SK-N-SH (cell line): ENCODE results near the gene IDI2. TPM values are rescaled to one million over a fixed set of nuclear protein-coding genes. Genes with fewer than 3 reads are reported as not detected.

Experiments
- CTCF ChIA-PET: fragments of 300-600, 350-600 bp; formaldehyde crosslinking; extraction: SDS; loops from one replicate; lab custom pipeline; 2021; lab: Yijun Ruan, JAX
- POLR2A ChIA-PET: fragments of 350-600 bp; sonication (Branson Sonifier 250); formaldehyde crosslinking; extraction: SDS; loops from one replicate; lab custom pipeline; 2020; ENCODE audit warnings: antibody characterized with exemption, inconsistent platforms; lab: Yijun Ruan, JAX
- DNase-seq: peaks from one replicate; pipeline ENCODE4 v3.0.0; 2012
- H2AFZ ChIP-seq: fragments of 200-600 bp; sonication (generic); 2 replicates; pipeline ENCODE4 v1.8.1; 2016; ENCODE audit warnings: antibody characterized with exemption, mild to moderate bottlenecking, low read depth
- H3F3A ChIP-seq: fragments of 200-600 bp; sonication (generic); replicated peaks from 2 replicates; pipeline ENCODE3; 2016; ENCODE audit warnings: antibody characterized with exemption, mild to moderate bottlenecking; ENCODE audit not compliant: insufficient read depth
- H3K27ac ChIP-seq, 2 experiments: fragments of 200-500 bp in 1 of 2; fragments of 200-600 bp in 1 of 2; sonication (Bioruptor generic) in 1 of 2; sonication (generic), shearing (Covaris generic) in 1 of 2; 2 replicates each; pipeline versions ENCODE4 v1.5.1 to v1.6.1; 2014 to 2016; ENCODE audit warnings: low read depth in 2 of 2, inconsistent platforms in 1 of 2, low read length in 1 of 2, mild to moderate bottlenecking in 1 of 2, mixed read lengths in 1 of 2
- H3K27me3 ChIP-seq: fragments of 200-600 bp; sonication (generic), shearing (Covaris generic); 2 replicates; pipeline ENCODE4 v1.6.1; 2016; ENCODE audit warnings: mixed run types; ENCODE audit not compliant: insufficient read depth
- H3K36me3 ChIP-seq, 2 experiments: fragments of 200-500 bp in 1 of 2; fragments of 200-600 bp in 1 of 2; sonication (Bioruptor generic) in 1 of 2; sonication (generic) in 1 of 2; replicated peaks in 1 of 2; 2 replicates each; pipeline versions ENCODE3 to v1.5.1; 2014 to 2016; ENCODE audit warnings: low read length in 1 of 2, mild to moderate bottlenecking in 1 of 2; ENCODE audit not compliant: insufficient read depth in 2 of 2, control insufficient read depth in 1 of 2
- H3K4me1 ChIP-seq, 2 experiments: fragments of 200-500 bp in 1 of 2; fragments of 200-600 bp in 1 of 2; sonication (Bioruptor generic) in 1 of 2; sonication (generic), shearing (Covaris generic) in 1 of 2; 2 replicates each; pipeline versions ENCODE4 v1.5.1 to v1.6.1; 2014 to 2016; ENCODE audit warnings: low read depth in 1 of 2, low read length in 1 of 2, mixed run types in 1 of 2; ENCODE audit not compliant: insufficient read depth in 2 of 2, control insufficient read depth in 1 of 2
- H3K4me2 ChIP-seq: fragments of 200-600 bp; sonication (generic), shearing (Covaris generic); 2 replicates; pipeline ENCODE4 v1.6.1; 2017; ENCODE audit warnings: mixed run types
- H3K4me3 ChIP-seq, 2 experiments: fragments of 200-500 bp in 1 of 2; fragments of 200-600 bp in 1 of 2; sonication (Bioruptor generic) in 1 of 2; sonication (generic), shearing (Covaris generic) in 1 of 2; 2 replicates each; pipeline versions ENCODE4 v1.5.1 to v1.8.1; 2014 to 2016; ENCODE audit warnings: low read depth in 2 of 2, inconsistent platforms in 1 of 2, low read length in 1 of 2, mild to moderate bottlenecking in 1 of 2, mixed read lengths in 1 of 2, moderate library complexity in 1 of 2
- H3K79me2 ChIP-seq: fragments of 200-600 bp; sonication (generic); 2 replicates; pipeline ENCODE4 v1.8.1; 2017; ENCODE audit warnings: mild to moderate bottlenecking; ENCODE audit not compliant: insufficient read depth
- H3K9ac ChIP-seq: fragments of 200-600 bp; sonication (generic); 2 replicates; pipeline ENCODE4 v1.6.1; 2017; ENCODE audit warnings: mixed run types
- H3K9me2 ChIP-seq: fragments of 200-600 bp; sonication (generic); 2 replicates; pipeline ENCODE4 v1.6.1; 2017; ENCODE audit warnings: mixed run types
- H3K9me3 ChIP-seq: fragments of 200-600 bp; sonication (generic); 2 replicates; pipeline ENCODE4 v1.6.1; 2017; ENCODE audit warnings: mixed run types, mild to moderate bottlenecking, moderate library complexity
- H4K20me1 ChIP-seq: fragments of 200-600 bp; sonication (generic); 2 replicates; pipeline ENCODE4 v1.6.1; 2017; ENCODE audit warnings: mild to moderate bottlenecking, mixed run types; ENCODE audit not compliant: insufficient read depth
- CTCF ChIP-seq: fragments of 200-600 bp; sonication (generic); IDR thresholded peaks from 2 replicates; pipeline ENCODE4 v1.6.1; 2017; ENCODE audit warnings: antibody characterized with exemption, mild to moderate bottlenecking, moderate library complexity
- EP300 ChIP-seq, 2 experiments: IDR thresholded peaks; 2 replicates each; pipeline versions ENCODE4 v1.4.0 to v1.6.1; 2012; ENCODE audit warnings: borderline replicate concordance in 1 of 2, low read depth in 1 of 2, low read length in 1 of 2
- FOSL2 ChIP-seq: IDR thresholded peaks from 2 replicates; pipeline ENCODE4 v1.4.0; 2012; ENCODE audit warnings: low read depth, mild to moderate bottlenecking, moderate library complexity, borderline replicate concordance
- FOXJ3 ChIP-seq: sonication (generic); formaldehyde crosslinking; IDR thresholded peaks from 2 replicates; pipeline ENCODE4 v1.5.1; 2020; ENCODE audit warnings: mild to moderate bottlenecking, missing genetic modification reagents
- GATA2 ChIP-seq: sonication (generic); formaldehyde crosslinking; IDR thresholded peaks from 2 replicates; pipeline ENCODE4 v1.5.0; 2020; ENCODE audit warnings: mild to moderate bottlenecking, missing genetic modification reagents
- MEF2A ChIP-seq: IDR thresholded peaks from 2 replicates; pipeline ENCODE4 v1.4.0; 2012; ENCODE audit warnings: low read depth, borderline replicate concordance
- NFIC ChIP-seq: IDR thresholded peaks from 2 replicates; pipeline ENCODE4 v1.4.0; 2012; ENCODE audit warnings: borderline replicate concordance
- NRF1 ChIP-seq: IDR thresholded peaks from 2 replicates; pipeline ENCODE4 v1.6.1; 2012; ENCODE audit warnings: low read depth, mild to moderate bottlenecking, low read length
- POLR2AphosphoS5 ChIP-seq: IDR thresholded peaks from 2 replicates; pipeline ENCODE4 v1.6.1; 2012; ENCODE audit warnings: low read depth, low read length
- RCOR1 ChIP-seq: fragments of 150-350 bp; IDR thresholded peaks from 2 replicates; pipeline ENCODE4 v1.6.1; 2017; ENCODE audit warnings: antibody characterized with exemption, low read length
- RFX5 ChIP-seq: IDR thresholded peaks from 2 replicates; pipeline ENCODE4 v1.6.1; 2012; ENCODE audit warnings: mild to moderate bottlenecking, improper control_type of control experiment, low read length
- RXRA ChIP-seq: IDR thresholded peaks from 2 replicates; pipeline ENCODE4 v1.4.0; 2012; ENCODE audit warnings: low read depth, mild to moderate bottlenecking, borderline replicate concordance
- SIN3A ChIP-seq: IDR thresholded peaks from 2 replicates; pipeline ENCODE4 v1.6.1; 2012; ENCODE audit warnings: low read depth, mild to moderate bottlenecking, low read length, moderate library complexity, borderline replicate concordance
- SMC3 ChIP-seq: IDR thresholded peaks from 2 replicates; pipeline ENCODE4 v1.6.1; 2012; ENCODE audit warnings: low read depth, low read length, improper control_type of control experiment
- TAF1 ChIP-seq: IDR thresholded peaks from 2 replicates; pipeline ENCODE4 v1.6.1; 2012; ENCODE audit warnings: low read depth, mild to moderate bottlenecking, low read length, moderate library complexity, borderline replicate concordance
- TEAD4 ChIP-seq: IDR thresholded peaks from 2 replicates; pipeline ENCODE4 v1.4.0; 2012; ENCODE audit warnings: mild to moderate bottlenecking, borderline replicate concordance; ENCODE audit not compliant: insufficient read depth
- USF1 ChIP-seq: IDR thresholded peaks from 2 replicates; pipeline ENCODE4 v1.4.0; 2012; ENCODE audit warnings: low read depth, borderline replicate concordance
- USF2 ChIP-seq: fragments of 150-350 bp; IDR thresholded peaks from 2 replicates; pipeline ENCODE4 v1.6.1; 2017; ENCODE audit warnings: antibody characterized with exemption, low read length, low read depth, borderline replicate concordance
- YY1 ChIP-seq: IDR thresholded peaks from 2 replicates; pipeline ENCODE4 v1.4.0; 2012; ENCODE audit warnings: low read depth, mild to moderate bottlenecking
- ZBTB33 ChIP-seq: IDR thresholded peaks from 2 replicates; pipeline ENCODE4 v1.4.0; 2012; ENCODE audit warnings: low read depth, borderline replicate concordance
- WGBS: methylation state at CpG from one replicate; pipeline ENCODE4 v1.1.6; 2017; ENCODE audit warnings: low lambda C conversion rate; 5-methylcytosine and 5-hydroxymethylcytosine counted together
- polyA plus RNA-seq, 3 experiments: library from polyadenylated mRNA; depleted of rRNA; stranded (reverse); fragments of >200 nt; gene quantifications; 2 replicates each; pipeline ENCODE4 v1.2.3, GENCODE V29; 2012

IDI2 gene
- polyA plus RNA-seq, 1 of the 3 experiments (the other 2 are of a cell fraction) = not detected

GRCh38 chr10:987620-987869 is 38.1 kb downstream of the IDI2 start:
- ChIA-PET POLR2A (interaction anchor here (0.6 to 2.7 kb wide), 2 partner anchors 14 to 89 kb away, joined by 3 to 6 read pairs; no protein-coding TSS in a partner anchor), CTCF (interaction anchor here (1.0 to 1.2 kb wide), 3 partner anchors 14 to 17 kb away, joined by 3 to 4 read pairs (median 4); no protein-coding TSS in a partner anchor)
- H2AFZ ChIP-seq = peak overlapping the region; percentile 87
- peak overlapping the region; percentile 99 to 100 for H3K4me3 ChIP-seq
- peaks cover 16% of the 10 kb centered on the region for H3F3A ChIP-seq
- H3K27ac ChIP-seq = peak overlapping the region; percentile 89
- H3K27me3 ChIP-seq = no peaks in the 10 kb centered on the region
- peak overlapping the region; percentile 86 for H3K4me2 ChIP-seq
- peaks cover 13 to 14% of the 10 kb centered on the region in 2 experiments; a peak in 2 of 4 replicates for H3K4me1 ChIP-seq
- no peak for DNase-seq
- no peaks in the 10 kb centered on the region for H3K9me2 ChIP-seq
- TF ChIP-seq TAF1 = no peak
- TF ChIP-seq ZBTB33 = no peak
- TF ChIP-seq FOXJ3 (CRISPR knock-in tag) = no peak
- TF ChIP-seq USF1 = no peak
- TF ChIP-seq POLR2AphosphoS5 = no peak
- no peak for TF ChIP-seq RFX5
- no peak for TF ChIP-seq NFIC
- no peak for TF ChIP-seq TEAD4
- TF ChIP-seq RXRA = no peak
- no peak for TF ChIP-seq SIN3A
- TF ChIP-seq SMC3 = no peak
- no peak for TF ChIP-seq GATA2 (CRISPR knock-in tag)
- no peak for TF ChIP-seq USF2
- TF ChIP-seq MEF2A = no peak
- TF ChIP-seq RCOR1 = no peak
- TF ChIP-seq YY1 = no peak
- TF ChIP-seq NRF1 = no peak
- TF ChIP-seq FOSL2 = no peak
- TF ChIP-seq CTCF = no peak
- TF ChIP-seq EP300 (IDR thresholded peaks at IDR 0.05; ENCODE audit: borderline replicate concordance in 1 of 2, low read depth in 1 of 2, low read length in 1 of 2) = no peak
- H4K20me1 ChIP-seq = peaks cover 34% of the 10 kb centered on the region
- peaks cover 11 to 17% of the 10 kb centered on the region in 2 experiments for H3K36me3 ChIP-seq
- H3K9ac ChIP-seq = peak overlapping the region; percentile 99
- WGBS = 0% methylated on average over 4 of the region's 7 CpGs
- H3K9me3 ChIP-seq = no peaks in the 10 kb centered on the region
- H3K79me2 ChIP-seq = peaks cover 59% of the 10 kb centered on the region
